DLD1 (cell line): ENCODE results near the gene HAUS1.
"Not testable (repeated sequence)": the region's sequence is repeated elsewhere in the genome, so short reads cannot be mapped to it uniquely, and the experiment has no call there.

ENCODE experiments used
- in situ Hi-C: cut with HindIII; loops from 2 replicates; pipeline ENCODE4 v1.10.0; 2017; ENCODE audit warnings: low sequenced_read_pairs

Gene HAUS1

DNA sequence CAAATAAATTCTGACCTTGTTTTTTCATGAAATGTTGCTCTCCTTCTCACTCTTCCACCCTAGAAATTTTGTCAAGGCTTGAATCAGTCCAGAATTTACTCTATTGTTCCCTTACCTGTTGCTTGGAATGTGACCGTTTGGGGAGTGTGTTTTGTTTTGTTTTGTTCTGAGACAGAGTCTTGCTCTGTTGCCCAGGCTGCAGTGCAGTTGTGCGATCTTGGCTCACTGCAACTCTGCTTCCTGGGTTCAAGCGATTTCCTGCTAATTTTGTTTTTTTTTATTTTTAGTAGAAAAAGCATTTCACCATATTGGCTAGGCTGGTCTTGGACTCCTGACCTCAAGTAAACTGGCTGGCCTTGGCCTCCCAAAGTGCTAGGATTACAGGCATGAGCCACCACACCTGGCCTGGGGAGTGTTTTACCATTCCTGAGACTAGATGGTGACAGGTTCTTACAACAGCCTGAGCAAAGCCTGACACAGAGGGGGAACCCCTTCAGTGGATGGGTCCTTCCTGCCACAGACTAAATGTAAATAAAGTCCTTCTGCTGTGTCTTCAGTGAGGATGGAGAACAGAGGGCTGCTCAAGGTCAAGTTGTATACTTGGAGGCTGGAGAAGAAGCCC is 52.0 kb downstream of the HAUS1 start:
- in situ Hi-C loops, result no loop called here

- in situ Hi-C loops, result no loop called here
These were observed 52.7 kb downstream of the HAUS1 start for GRCh38 chr18:46156843-46157242.

DNA sequence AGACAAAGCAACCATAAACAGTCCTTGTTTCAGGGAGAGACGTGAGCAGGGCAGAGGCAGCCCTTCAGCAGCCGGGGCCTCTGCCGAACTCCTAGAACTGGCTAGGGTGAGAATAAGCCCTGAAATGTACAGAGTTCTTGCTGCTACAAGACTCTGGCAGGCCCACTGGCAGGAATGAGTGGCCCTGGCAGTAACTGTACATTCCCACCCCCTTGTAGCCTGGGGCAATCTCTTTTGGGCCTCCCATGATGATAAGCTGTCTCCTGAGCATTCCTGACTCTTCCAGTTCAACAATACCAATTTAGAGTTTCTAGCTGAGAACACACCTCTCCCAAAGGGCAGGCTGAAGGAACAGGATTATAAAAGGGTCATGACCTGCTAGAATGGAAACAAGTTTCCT is 54.3 kb downstream of the HAUS1 start:
- in situ Hi-C loops, result no loop called here

DNA sequence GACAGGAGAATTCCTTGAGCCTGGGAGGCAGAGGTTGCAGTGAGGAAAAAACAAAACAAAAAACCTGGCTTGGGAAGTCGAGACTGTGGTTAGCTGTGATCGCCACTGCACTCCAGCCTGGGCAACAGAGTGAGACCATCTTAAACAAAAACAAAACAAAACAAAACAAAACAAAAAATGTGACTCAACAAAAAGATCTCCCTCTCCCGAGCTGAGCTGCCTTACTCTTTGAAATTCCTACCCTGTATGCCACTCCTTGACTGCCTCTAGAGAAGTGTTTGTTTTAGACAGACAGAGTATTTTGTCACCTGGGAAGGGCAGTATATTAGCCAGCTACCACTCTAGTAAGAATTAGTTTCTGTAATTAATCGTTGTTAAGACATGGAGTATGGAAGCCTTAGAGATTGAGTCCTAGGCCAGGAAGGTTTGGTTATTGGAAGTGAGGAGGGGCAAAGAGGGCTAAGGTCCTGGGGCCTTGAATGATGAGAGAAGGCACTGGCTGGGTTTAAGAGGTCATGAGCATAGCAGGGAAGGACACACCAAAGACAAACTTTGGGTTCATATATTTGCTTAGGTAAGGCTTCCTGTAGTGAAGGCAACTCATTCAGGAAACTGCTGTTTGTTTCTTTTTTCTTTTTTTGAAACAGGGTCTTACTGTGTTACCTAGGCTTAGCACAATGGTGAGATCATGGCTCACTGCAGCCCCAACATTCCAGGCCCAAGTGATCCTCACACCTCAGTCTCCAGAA is 56.0 kb downstream of the HAUS1 start:
- in situ Hi-C loops, result no loop called here

DNA sequence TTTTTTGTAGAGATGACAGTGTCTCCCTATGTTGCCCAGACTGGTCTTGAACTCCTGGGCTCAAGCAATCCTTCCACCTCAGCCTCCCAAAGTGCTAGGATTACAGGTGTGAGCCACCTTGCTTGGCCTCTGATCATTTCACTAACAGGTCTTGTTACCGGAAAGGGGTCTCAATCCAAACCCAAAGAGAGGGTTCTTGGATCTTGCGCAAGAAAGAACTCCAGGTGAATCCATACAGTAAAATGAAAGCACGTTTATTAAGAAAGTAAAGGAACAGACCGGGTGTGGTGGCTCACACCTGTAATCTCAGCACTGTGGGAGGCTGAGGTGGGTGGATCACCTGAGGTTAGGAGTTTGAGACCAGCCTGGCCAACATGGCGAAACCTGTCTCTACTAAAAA is 56.7 kb downstream of the HAUS1 start:
- in situ Hi-C loops, result not testable (repeated sequence)

GRCh38 chr18:46161703-46162396 is 57.7 kb downstream of the HAUS1 start:
- in situ Hi-C loops, result no loop called here

- in situ Hi-C loops, result no loop called here
These were observed 58.9 kb downstream of the HAUS1 start for GRCh38 chr18:46163091-46163490.

GRCh38 chr18:46163941-46164499 is 59.8 kb downstream of the HAUS1 start:
- in situ Hi-C loops, result no loop called here

GRCh38 chr18:46164502-46164901 is 60.3 kb downstream of the HAUS1 start:
- in situ Hi-C loops, result not testable (repeated sequence)

- in situ Hi-C loops, result no loop called here
These were observed 60.7 kb downstream of the HAUS1 start for GRCh38 chr18:46164920-46165319.

DNA sequence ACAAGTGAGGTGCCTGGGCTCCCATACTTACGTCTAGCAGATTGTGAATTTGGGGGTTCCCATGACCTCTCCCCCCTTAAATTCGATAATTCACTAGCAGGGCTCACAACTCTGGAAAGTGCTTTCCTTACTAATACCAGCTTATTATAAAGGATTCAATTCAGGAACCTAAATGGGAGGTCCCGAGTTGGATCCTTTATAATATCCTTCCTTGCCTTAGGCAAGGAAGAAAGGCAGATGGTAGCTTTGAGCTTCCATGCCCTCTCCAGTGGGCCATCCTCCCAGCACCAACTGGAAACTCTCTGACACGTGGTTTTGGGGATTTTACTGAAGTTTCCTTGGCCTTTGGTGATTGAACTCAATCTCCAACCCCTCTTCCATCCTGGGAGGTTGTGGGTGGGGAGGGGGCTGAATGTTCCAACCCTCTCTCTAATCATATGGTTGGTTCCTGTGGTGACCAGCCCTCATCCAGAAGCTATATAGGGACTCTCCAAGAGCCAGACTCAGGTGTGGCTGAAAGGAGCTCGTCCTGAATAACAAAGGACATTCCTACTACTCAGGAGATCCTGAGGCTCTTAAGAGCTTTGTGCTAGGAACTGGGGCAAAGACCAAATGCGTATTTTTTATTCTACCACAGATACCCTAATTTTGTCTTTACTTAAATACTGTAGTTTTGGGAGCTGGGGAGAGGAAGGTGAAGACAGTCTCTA is 62.2 kb downstream of the HAUS1 start:
- in situ Hi-C loops, result no loop called here

- in situ Hi-C loops, result no loop called here
These were observed 63.8 kb downstream of the HAUS1 start for GRCh38 chr18:46167971-46168370.

DNA sequence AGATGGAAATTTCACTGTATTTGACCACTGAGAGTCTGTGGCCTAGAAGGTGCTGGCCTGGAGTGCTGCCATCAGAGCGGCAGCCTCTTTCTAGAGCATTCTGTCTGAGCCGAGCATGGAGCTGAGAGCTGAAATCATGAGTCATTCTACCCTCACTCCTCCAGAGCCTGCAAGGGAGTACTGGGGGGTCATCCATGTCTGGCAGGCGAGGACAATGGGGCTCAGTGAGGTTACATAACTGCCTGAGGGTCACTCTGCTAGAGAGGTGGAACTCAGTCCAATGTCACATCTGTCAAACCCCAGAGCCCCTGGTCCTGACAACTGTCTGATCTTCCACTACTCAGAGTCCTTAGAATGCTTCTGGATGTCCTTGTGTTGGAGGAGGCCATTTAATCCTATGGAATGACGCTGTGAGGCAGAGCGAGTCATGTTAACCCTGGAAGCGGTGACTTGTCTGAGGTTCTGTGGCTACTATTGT is 65.3 kb downstream of the HAUS1 start:
- in situ Hi-C loops, result no loop called here

DNA sequence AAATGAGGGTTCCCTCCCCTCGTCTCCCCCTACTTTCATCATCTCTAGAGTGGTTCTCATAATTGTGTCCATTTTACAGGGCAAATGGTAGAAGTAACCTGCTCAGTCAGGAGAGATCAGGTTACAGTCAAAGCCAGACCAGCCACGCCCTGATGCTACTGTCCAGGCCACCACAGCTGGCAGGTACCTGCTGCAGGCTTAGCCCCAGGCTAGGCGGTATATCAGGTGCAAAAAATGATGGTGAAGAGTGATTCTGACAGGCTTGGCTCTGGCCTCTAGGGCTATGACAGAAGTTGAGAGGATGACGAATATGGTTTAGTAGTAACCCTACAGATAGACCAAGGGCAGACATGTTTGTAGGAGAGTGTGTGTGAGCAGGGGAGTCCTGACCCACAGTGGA is 67.1 kb downstream of the HAUS1 start:
- in situ Hi-C loops, result no loop called here

DNA sequence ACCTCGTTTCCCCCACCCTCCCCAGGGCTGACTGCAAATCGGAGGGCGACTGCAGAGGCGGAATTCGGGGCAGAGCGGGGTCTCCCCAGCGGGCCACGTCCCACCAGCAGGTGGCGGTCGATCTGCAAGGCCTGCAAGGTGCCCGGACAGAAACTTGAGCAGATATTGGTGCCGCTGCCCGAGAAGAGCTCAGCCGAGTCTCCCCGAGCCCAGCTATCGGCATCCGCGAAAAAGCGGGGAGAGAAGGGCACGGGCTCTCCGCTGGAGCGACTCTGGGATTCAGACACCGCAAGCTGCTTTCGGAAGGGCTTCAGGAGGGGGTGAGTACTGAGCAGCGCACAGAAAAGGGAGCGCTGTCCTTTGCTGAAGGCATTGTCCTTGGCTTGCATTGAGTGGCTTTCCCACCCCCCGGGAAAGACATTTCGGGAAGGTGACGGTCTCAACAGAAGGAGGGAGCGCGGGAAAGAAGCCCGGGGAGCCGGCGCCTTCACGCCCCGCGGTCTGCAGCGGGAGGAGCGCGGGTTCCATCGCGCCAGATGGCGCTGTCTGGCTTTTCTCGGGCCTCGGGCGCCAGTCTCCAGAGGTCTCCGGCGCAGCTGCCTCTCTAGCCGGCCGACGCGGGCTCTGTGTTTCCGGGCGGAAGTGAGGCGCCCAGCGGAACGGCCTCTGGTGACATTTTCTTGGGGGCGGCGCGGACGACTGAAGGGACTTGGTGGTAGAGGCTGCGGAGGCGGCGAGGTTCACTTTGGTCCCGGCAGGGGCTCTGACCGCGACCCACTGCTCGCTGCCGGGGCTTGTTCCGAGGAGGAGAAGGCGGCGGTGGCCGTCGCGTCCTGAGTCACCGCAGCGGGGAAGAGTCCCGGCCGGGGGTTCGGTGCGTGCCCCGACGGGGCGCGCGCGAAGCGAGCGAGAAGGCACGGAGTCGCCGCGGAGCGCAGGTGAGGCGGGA is 69.5 kb downstream of the HAUS1 start:
- in situ Hi-C loops, result no loop called here

- in situ Hi-C loops, result no loop called here
These were observed 70.3 kb downstream of the HAUS1 start for GRCh38 chr18:46174342-46175041.

GRCh38 chr18:46176001-46176400 is 71.8 kb downstream of the HAUS1 start:
- in situ Hi-C loops, result no loop called here
